ENCODE measurements around the gene STEAP3.
A peak's percentile ranks its signal among the peaks of the same experiment; 100 is the strongest.

Gene STEAP3

GRCh38 chr2:119223521-119224390 is at the start of gene STEAP3:
Gene STEAP3 (plus strand): TSS chr2:119223834. CDS start chr2:119231013, 7,179 bp downstream.
- DNase-seq: no peak

- peak; percentile 59 for DNase-seq
Observed at GRCh38 chr2:119174216-119174992, 49.2 kb upstream of the STEAP3 start.

- no peak for DNase-seq
Observed at GRCh38 chr2:119174993-119175347, 48.7 kb upstream of the STEAP3 start.

GRCh38 chr2:119175517-119175916 is 48.1 kb upstream of the STEAP3 start:
- no peak for DNase-seq

GRCh38 chr2:119177171-119177837 is 46.3 kb upstream of the STEAP3 start:
- no peak for DNase-seq

- DNase-seq: no peak
Observed at GRCh38 chr2:119177838-119178190, 45.8 kb upstream of the STEAP3 start.

GRCh38 chr2:119178776-119179175 is 44.9 kb upstream of the STEAP3 start:
- no peak for DNase-seq

GRCh38 chr2:119179202-119179601 is 44.4 kb upstream of the STEAP3 start:
- DNase-seq: no peak

- DNase-seq: no peak
Observed at GRCh38 chr2:119179991-119180390, 43.6 kb upstream of the STEAP3 start.

GRCh38 chr2:119180892-119181291 is 42.7 kb upstream of the STEAP3 start:
- DNase-seq: no peak

- no peak for DNase-seq
Observed at GRCh38 chr2:119181391-119181790, 42.2 kb upstream of the STEAP3 start.

GRCh38 chr2:119181791-119182445 is 41.7 kb upstream of the STEAP3 start:
- DNase-seq: no peak

GRCh38 chr2:119184512-119184911 is 39.1 kb upstream of the STEAP3 start:
- DNase-seq: no peak

GRCh38 chr2:119190321-119191111 is 33.1 kb upstream of the STEAP3 start:
- DNase-seq: no peak

- DNase-seq: no peak
Observed at GRCh38 chr2:119192893-119193292, 30.7 kb upstream of the STEAP3 start.

GRCh38 chr2:119195001-119195400 is 28.6 kb upstream of the STEAP3 start:
- no peak for DNase-seq

- no peak for DNase-seq
Observed at GRCh38 chr2:119195887-119196286, 27.7 kb upstream of the STEAP3 start.

GRCh38 chr2:119196301-119197125 is 27.1 kb upstream of the STEAP3 start:
- no peak for DNase-seq

GRCh38 chr2:119197126-119197405 is 26.6 kb upstream of the STEAP3 start:
- no peak for DNase-seq

GRCh38 chr2:119197529-119198239 is 25.9 kb upstream of the STEAP3 start:
- DNase-seq: no peak

Measured in CD4-positive, alpha-beta T cell treated with Interleukin-6 for 4 hours (primary cell).